22Rv1 (cell line): ENCODE measurements around the gene HIPK2.

Source experiments
- H3K27ac ChIP-seq: fragments of 450-650 bp; 2 replicates; pipeline ENCODE4 v1.5.1; 2017
- CTCF ChIP-seq: fragments of 450-650 bp; IDR thresholded peaks from 2 replicates; pipeline ENCODE4 v1.5.1; 2017; ENCODE audit warnings: mild to moderate bottlenecking
- ZFX ChIP-seq: fragments of 450-650 bp; IDR thresholded peaks from 2 replicates; pipeline ENCODE4 v1.6.1; 2017; ENCODE audit warnings: antibody characterized with exemption, borderline replicate concordance

HIPK2 gene

DNA sequence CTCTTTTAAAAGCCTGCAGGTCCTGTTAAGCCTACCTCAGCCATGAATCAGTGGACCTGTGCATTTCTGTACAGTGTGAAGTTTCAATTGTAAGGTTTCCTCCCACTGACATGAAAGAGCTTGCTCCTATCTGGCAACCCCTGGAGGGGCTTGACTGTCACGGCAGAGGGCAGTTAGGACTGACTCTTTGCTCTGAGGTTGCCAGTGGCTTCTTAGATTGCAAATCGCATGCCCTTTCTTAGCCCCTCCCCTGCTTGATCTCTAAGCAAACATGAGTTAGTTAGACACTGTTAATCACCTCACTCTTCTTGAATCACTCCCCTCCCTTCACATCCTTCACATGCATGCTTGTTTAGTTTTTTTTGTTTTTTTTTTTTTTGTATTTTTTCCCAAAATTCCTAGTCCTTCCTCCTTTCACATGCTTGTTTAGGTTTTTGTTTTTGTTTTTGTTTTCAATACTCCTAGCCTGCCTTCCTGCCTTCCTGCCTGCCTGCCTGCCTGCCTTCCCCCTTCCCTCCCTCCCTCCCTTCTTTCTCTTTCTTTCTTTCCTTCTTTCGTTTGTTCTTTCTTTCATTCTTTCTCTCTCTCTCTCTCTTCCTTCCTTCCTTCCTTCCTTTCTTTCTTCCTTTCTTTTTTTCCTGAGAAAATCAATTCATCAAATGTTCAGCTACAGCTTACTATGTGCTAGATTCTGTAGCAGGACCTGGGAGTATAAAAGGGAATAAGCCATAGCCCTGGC lies 6.0 kb upstream of the HIPK2 start:
- no peak for TF ChIP-seq ZFX
- TF ChIP-seq CTCF = no peak
- H3K27ac ChIP-seq = no peak overlapping the region

- H3K27ac ChIP-seq = no peak overlapping the region
- TF ChIP-seq CTCF = no peak
- no peak for TF ChIP-seq ZFX
These were observed 5.1 kb upstream of the HIPK2 start for GRCh38 chr7:139782932-139783331.

- TF ChIP-seq CTCF (no peak), ZFX (no peak)
- H3K27ac ChIP-seq = peak overlapping the region; percentile 83
These were observed 486 bp downstream of the HIPK2 start for GRCh38 chr7:139777133-139777891.

DNA sequence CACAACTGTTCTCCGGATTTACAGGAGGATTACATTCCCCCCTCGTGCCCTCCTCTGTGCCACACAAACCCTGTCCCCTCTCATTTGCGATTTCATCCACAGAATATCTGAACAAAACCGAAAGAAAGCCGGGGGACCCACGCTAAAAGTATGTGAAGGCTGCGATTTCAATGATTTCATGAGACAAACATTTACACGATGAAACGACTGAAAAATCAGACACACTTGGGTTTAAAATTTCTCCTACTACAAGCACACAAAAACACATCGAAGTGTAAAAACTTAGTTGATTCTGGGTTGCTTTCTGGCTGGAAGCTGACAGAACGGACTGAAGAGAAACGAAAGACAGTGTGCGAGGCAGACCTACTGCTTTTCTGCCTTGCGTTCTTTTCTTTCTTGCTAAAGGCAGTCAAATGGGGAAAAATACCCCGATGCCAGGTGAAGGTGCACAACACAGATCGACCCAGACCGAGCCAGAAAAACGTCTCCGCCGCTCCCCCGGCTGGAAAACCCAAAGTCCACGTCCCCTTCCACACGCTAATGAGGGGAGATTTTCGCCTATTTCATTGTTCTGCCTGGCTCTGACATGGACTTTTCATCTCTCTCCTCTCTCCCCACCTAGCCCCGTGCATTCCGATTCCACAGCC lies 1.2 kb downstream of the HIPK2 start:
- no peak for TF ChIP-seq ZFX
- TF ChIP-seq CTCF = no peak
- peak overlapping the region; percentile 83 for H3K27ac ChIP-seq

GRCh38 chr7:139775829-139776266 lies 1.9 kb downstream of the HIPK2 start:
- H3K27ac ChIP-seq = peak overlapping the region; percentile 83
- TF ChIP-seq ZFX = no peak
- TF ChIP-seq CTCF = peak; percentile 90

DNA sequence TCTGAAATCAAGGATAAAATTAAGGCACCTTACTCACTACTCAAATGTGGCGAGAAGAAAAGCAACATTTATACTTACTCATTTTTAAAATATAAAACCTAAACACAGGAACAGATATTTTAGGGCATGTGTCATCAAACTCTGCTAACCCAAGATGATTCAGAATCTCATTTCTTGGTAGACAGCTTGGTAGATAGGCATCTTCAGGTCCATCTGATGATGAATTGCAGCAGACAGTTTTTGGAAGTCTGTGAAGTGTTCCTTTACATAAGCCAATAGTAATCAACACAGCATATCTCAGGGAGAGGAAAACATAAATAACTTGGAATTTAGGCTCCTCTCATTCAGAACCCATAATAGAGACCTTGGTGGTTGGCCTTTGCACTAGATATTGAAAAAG lies 3.4 kb downstream of the HIPK2 start:
- no peak for TF ChIP-seq ZFX
- no peak for TF ChIP-seq CTCF
- H3K27ac ChIP-seq = no peak overlapping the region

- H3K27ac ChIP-seq = no peak overlapping the region
- TF ChIP-seq ZFX (no peak), CTCF (no peak)
These were observed 4.4 kb downstream of the HIPK2 start for GRCh38 chr7:139773371-139773770.
